ENCODE results near the gene NKD1.

DNA sequence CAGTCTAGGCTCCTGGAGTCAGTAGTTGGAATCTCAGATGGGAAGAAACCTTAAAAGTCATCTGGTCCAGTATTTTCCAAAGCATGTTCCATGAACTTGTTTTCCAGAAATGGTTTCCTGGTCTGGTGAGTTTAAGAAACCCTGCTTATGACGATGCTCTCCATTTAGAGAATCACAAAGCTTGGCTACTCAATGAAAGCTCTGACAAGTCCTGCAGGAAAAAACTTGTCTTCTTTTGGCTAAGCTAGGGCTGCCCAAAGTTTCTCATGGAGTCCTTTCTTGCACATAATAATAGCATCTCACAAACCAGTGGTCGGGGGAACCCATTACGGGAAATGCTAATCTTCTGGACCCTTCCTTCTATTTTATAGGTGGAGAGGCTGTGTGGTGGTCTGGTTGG is 5.5 kb upstream of the NKD1 start:
- TF ChIP-seq, protein P1, sequence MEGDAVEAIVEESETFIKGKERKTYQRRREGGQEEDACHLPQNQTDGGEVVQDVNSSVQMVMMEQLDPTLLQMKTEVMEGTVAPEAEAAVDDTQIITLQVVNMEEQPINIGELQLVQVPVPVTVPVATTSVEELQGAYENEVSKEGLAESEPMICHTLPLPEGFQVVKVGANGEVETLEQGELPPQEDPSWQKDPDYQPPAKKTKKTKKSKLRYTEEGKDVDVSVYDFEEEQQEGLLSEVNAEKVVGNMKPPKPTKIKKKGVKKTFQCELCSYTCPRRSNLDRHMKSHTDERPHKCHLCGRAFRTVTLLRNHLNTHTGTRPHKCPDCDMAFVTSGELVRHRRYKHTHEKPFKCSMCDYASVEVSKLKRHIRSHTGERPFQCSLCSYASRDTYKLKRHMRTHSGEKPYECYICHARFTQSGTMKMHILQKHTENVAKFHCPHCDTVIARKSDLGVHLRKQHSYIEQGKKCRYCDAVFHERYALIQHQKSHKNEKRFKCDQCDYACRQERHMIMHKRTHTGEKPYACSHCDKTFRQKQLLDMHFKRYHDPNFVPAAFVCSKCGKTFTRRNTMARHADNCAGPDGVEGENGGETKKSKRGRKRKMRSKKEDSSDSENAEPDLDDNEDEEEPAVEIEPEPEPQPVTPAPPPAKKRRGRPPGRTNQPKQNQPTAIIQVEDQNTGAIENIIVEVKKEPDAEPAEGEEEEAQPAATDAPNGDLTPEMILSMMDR (IDR thresholded peaks at IDR 0.05; ENCODE audit: low read depth, low read length), result no peak
- no peak for TF ChIP-seq EZH2phosphoT487 (IDR thresholded peaks at IDR 0.05; ENCODE audit: low read depth)
